HG02678 (cell line): Measurements from ENCODE around the gene OR2AJ1.

ENCODE experiments used
- ATAC-seq: cut with Tn5 transposase; IDR thresholded peaks from one replicate; pipeline ENCODE4 v1.9.1; 2021; ENCODE audit warnings: mild to moderate bottlenecking, moderate library complexity; ENCODE audit not compliant: unreplicated experiment

OR2AJ1 gene

GRCh38 chr1:247961791-247962190 is 37.1 kb downstream of the OR2AJ1 start:
- no peak for ATAC-seq

- no peak for ATAC-seq
Measured at GRCh38 chr1:247962911-247963588, 38.4 kb downstream of the OR2AJ1 start.

GRCh38 chr1:247964933-247965332 is 40.2 kb downstream of the OR2AJ1 start, which contains the start of gene OR2AK2:
OR2AK2 (plus strand) TSS chr1:247965233; CDS start chr1:247965377, 144 bp downstream.
- no peak for ATAC-seq

- peak; percentile 71 for ATAC-seq
Measured at GRCh38 chr1:247966532-247967204, 42.0 kb downstream of the OR2AJ1 start.
